ENCODE measurements around the gene ENPP1.

ENPP1 gene

GRCh38 chr6:131831886-131832285 is 24.1 kb downstream of the ENPP1 start:
- Histone ChIP-seq H3K36me3 (ENCODE audit: low read length) (no peaks in the 10 kb centered on the region), H3K9ac (ENCODE audit: low read length) (no peak overlapping the region), H2AFZ (ENCODE audit: low read depth, low read length, severe bottlenecking) (no peak overlapping the region), H3K27ac (ENCODE audit: low read depth, low read length) (no peak overlapping the region), H4K20me1 (ENCODE audit: low read depth, low read length) (no peaks in the 10 kb centered on the region), H3K9me2 (replicated peaks; ENCODE audit: insufficient read depth, low read length) (no peaks in the 10 kb centered on the region), H3K79me2 (ENCODE audit: insufficient read depth, low read length) (no peaks in the 10 kb centered on the region), H3K4me3 (ENCODE audit: insufficient read depth, low read length, poor library complexity, severe bottlenecking) (no peak overlapping the region), H3K4me2 (ENCODE audit: low read depth, low read length, poor library complexity, severe bottlenecking) (no peak overlapping the region), H3F3A (ENCODE audit: insufficient read depth) (no peaks in the 10 kb centered on the region), H3K27me3 (ENCODE audit: low read length) (no peaks in the 10 kb centered on the region), H3K9me3 (ENCODE audit: insufficient read depth, low read length) (no peaks in the 10 kb centered on the region)
- no peak for TF ChIP-seq EZH2phosphoT487 (conservative IDR thresholded peaks at IDR 0.05; ENCODE audit: low read length)
- no peak for TF ChIP-seq CTCF (IDR thresholded peaks at IDR 0.05; ENCODE audit: insufficient read depth, low read length, poor library complexity, severe bottlenecking)

- Histone ChIP-seq H2AFZ (ENCODE audit: low read depth, low read length, severe bottlenecking) (no peak overlapping the region), H3F3A (ENCODE audit: insufficient read depth) (no peaks in the 10 kb centered on the region), H3K27me3 (ENCODE audit: low read length) (no peaks in the 10 kb centered on the region), H3K9ac (ENCODE audit: low read length) (no peak overlapping the region), H3K36me3 (ENCODE audit: low read length) (no peaks in the 10 kb centered on the region), H4K20me1 (ENCODE audit: low read depth, low read length) (no peaks in the 10 kb centered on the region), H3K4me3 (ENCODE audit: insufficient read depth, low read length, poor library complexity, severe bottlenecking) (no peak overlapping the region), H3K4me2 (ENCODE audit: low read depth, low read length, poor library complexity, severe bottlenecking) (no peak overlapping the region), H3K27ac (ENCODE audit: low read depth, low read length) (no peak overlapping the region), H3K9me3 (ENCODE audit: insufficient read depth, low read length) (no peaks in the 10 kb centered on the region), H3K9me2 (replicated peaks; ENCODE audit: insufficient read depth, low read length) (no peaks in the 10 kb centered on the region), H3K79me2 (ENCODE audit: insufficient read depth, low read length) (no peaks in the 10 kb centered on the region)
- TF ChIP-seq CTCF (IDR thresholded peaks at IDR 0.05; ENCODE audit: insufficient read depth, low read length, poor library complexity, severe bottlenecking): no peak
- no peak for TF ChIP-seq EZH2phosphoT487 (conservative IDR thresholded peaks at IDR 0.05; ENCODE audit: low read length)
Measured at GRCh38 chr6:131832363-131832762, 24.5 kb downstream of the ENPP1 start.

- Histone ChIP-seq H3K27ac (ENCODE audit: low read depth, low read length) (no peak overlapping the region), H2AFZ (ENCODE audit: low read depth, low read length, severe bottlenecking) (no peak overlapping the region), H3K79me2 (ENCODE audit: insufficient read depth, low read length) (no peaks in the 10 kb centered on the region), H3K27me3 (ENCODE audit: low read length) (no peaks in the 10 kb centered on the region), H4K20me1 (ENCODE audit: low read depth, low read length) (no peaks in the 10 kb centered on the region; the same call in 1 of the 2 replicates), H3F3A (ENCODE audit: insufficient read depth) (no peaks in the 10 kb centered on the region), H3K9me3 (ENCODE audit: insufficient read depth, low read length) (no peaks in the 10 kb centered on the region), H3K9me2 (replicated peaks; ENCODE audit: insufficient read depth, low read length) (no peaks in the 10 kb centered on the region), H3K9ac (ENCODE audit: low read length) (no peak overlapping the region), H3K4me2 (ENCODE audit: low read depth, low read length, poor library complexity, severe bottlenecking) (no peak overlapping the region), H3K36me3 (ENCODE audit: low read length) (no peaks in the 10 kb centered on the region), H3K4me3 (ENCODE audit: insufficient read depth, low read length, poor library complexity, severe bottlenecking) (no peak overlapping the region)
- no peak for TF ChIP-seq EZH2phosphoT487 (conservative IDR thresholded peaks at IDR 0.05; ENCODE audit: low read length)
- TF ChIP-seq CTCF (IDR thresholded peaks at IDR 0.05; ENCODE audit: insufficient read depth, low read length, poor library complexity, severe bottlenecking): no peak
Measured at GRCh38 chr6:131838051-131838450, 30.2 kb downstream of the ENPP1 start.
